Bronchial epithelial cell (primary cell): ENCODE measurements around the gene TRIM21. TPM values are rescaled to one million over a fixed set of nuclear protein-coding genes. Genes with fewer than 3 reads are reported as not detected.
"Not testable (repeated sequence)": the region's sequence is repeated elsewhere in the genome, so short reads cannot be mapped to it uniquely, and the experiment has no call there.

Experiments used
- DNase-seq: peaks from one replicate; pipeline ENCODE4 v3.0.0-alpha.2; 2010; ENCODE audit warnings: low read depth
- FAIRE-seq: peaks from 2 replicates; lab custom pipeline; 2011; peaks lifted over from hg19 to GRCh38; lab: Jason Lieb, UNC
- H3K27me3 ChIP-seq: 2 replicates; pipeline ENCODE4 v1.5.1; 2011; ENCODE audit warnings: low read length; ENCODE audit not compliant: control insufficient read depth, insufficient read depth
- H3K36me3 ChIP-seq: 2 replicates; pipeline ENCODE4 v1.5.1; 2011; ENCODE audit warnings: low read length; ENCODE audit not compliant: control insufficient read depth, insufficient read depth
- H3K4me3 ChIP-seq: 2 replicates; pipeline ENCODE4 v1.5.1; 2011; ENCODE audit warnings: mild to moderate bottlenecking, low read depth, low read length, control low read depth
- total RNA-seq: library from RNA; depleted of rRNA; stranded (reverse); fragments of >200 nt; gene quantifications from 2 replicates; pipeline ENCODE4 v1.2.1, GENCODE V29; 2014
- TF ChIP-seq, protein P1 (sequence below): IDR thresholded peaks from 2 replicates; pipeline ENCODE4 v1.5.1; 2011; ENCODE audit warnings: mild to moderate bottlenecking, moderate library complexity, low read length, control low read depth, inconsistent platforms; ENCODE audit not compliant: insufficient read depth, severe bottlenecking

The TRIM21 gene
- total RNA-seq, 1 donor from 2014 or later = 9.7 TPM

DNA sequence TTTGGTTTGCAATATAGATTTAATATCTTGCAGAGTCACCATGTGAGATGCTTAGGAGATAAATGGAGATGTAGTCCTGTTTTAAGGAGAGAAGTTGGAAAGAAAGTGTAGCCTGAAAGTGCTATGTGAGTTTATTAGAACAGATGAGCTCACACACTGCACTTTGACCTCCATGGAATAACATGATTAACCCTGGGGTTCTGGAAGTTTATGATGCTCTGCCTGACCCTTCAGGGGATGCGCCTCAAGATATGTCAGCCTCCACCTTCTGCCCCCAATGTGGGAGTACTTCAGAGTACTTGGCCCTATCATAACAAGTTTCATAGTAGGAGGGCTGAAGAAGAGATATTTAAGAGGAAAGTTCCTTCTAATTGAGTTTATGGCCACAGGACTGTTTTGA is 23.3 kb upstream of the TRIM21 start:
- no peaks in the 10 kb centered on the region for H3K27me3 ChIP-seq
- H3K36me3 ChIP-seq = no peaks in the 10 kb centered on the region
- TF ChIP-seq, protein P1, sequence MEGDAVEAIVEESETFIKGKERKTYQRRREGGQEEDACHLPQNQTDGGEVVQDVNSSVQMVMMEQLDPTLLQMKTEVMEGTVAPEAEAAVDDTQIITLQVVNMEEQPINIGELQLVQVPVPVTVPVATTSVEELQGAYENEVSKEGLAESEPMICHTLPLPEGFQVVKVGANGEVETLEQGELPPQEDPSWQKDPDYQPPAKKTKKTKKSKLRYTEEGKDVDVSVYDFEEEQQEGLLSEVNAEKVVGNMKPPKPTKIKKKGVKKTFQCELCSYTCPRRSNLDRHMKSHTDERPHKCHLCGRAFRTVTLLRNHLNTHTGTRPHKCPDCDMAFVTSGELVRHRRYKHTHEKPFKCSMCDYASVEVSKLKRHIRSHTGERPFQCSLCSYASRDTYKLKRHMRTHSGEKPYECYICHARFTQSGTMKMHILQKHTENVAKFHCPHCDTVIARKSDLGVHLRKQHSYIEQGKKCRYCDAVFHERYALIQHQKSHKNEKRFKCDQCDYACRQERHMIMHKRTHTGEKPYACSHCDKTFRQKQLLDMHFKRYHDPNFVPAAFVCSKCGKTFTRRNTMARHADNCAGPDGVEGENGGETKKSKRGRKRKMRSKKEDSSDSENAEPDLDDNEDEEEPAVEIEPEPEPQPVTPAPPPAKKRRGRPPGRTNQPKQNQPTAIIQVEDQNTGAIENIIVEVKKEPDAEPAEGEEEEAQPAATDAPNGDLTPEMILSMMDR = no peak
- no peak for DNase-seq
- FAIRE-seq = no peak
- H3K4me3 ChIP-seq = no peak overlapping the region

- FAIRE-seq (no peak), DNase-seq (no peak)
- Histone ChIP-seq H3K27me3 (no peaks in the 10 kb centered on the region), H3K4me3 (no peak overlapping the region), H3K36me3 (no peaks in the 10 kb centered on the region)
- TF ChIP-seq, protein P1 = no peak
Observed at GRCh38 chr11:4416306-4416705, 22.8 kb upstream of the TRIM21 start.

DNA sequence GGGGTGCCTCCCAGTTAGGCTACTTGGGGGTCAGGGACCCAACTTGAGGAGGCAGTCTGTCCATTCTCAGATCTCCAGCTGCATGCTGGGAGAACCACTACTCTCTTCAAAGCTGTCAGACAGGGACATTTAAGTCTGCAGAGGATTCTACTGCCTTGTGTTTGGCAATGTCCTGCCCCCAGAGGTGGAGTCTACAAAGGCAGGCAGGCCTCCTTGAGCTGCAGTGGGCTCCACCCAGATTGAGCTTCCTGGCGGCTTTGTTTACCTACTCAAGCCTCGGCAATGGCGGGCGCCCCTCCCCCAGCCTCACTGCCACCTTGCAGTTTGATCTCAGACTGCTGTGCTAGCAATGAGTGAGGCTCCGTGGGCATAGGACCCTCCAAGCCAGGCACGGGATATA is 12.7 kb upstream of the TRIM21 start:
- H3K36me3 ChIP-seq, DNase-seq, H3K4me3 ChIP-seq, H3K27me3 ChIP-seq, FAIRE-seq: not testable (repeated sequence)

- Histone ChIP-seq H3K36me3 (peaks cover 8% of the 10 kb centered on the region), H3K27me3 (no peaks in the 10 kb centered on the region), H3K4me3 (no peak overlapping the region)
- no peak for FAIRE-seq
- TF ChIP-seq, protein P1 = no peak
- DNase-seq = peak; percentile 1
Observed at GRCh38 chr11:4393858-4394223, 339 bp upstream of the TRIM21 start.

DNA sequence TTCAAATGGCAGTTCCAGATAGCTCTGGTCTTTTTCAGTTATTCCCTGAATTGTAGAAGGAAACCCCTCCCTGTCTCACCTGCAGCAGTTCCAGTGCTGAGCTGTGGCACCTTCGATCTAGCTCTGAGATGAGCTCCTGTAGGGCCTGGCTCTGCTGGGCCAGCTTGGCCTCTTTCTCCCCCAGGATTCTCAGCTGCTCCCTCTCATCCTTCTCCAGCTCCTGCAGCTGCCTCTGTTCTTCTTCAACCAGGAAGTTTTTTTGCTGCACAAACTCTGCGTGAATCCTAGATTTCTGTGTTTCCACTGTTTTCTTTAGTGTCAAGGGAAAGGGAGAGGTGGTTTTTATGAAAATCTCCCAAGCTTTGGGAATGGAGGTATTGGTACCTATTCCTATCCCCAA is 5.3 kb downstream of the TRIM21 start:
- H3K36me3 ChIP-seq = peaks cover 12% of the 10 kb centered on the region
- FAIRE-seq (no peak), DNase-seq (no peak)

DNA sequence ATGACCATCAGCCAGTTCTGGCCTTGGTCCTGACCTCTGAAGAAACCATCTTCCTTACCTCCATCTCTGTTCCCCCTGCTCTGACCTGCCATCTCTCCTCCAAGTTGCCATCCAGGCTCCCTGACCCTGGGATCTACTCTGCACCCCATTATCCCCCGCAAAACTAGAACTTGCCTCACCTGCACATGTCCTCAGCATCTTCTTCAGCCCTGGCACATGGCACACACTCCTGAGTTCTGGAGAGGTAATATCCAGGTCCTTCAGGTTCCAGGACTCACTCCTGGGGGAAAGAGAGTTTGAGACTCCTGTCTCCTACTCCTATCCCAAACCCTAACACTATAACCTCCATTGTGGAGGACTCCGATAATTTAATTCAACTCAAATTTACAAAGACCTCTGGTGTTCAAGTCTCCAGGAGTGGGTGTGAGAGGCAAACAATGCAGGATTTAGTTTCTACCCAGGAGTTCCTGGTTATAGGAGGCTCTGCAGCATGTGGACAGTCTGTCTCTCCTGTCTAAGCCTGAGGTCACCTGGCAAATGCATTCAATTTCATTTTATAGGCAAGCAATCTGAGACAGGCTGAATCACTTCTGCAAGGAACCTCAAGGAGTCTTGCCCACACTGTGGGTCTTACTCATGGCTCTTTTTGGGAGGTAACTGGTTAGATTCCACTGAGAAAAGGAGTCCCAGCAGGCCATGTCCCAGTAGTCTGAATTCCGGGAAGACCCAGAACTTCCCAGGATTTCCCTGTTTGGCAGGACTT is 7.3 kb downstream of the TRIM21 start:
- peaks cover 12% of the 10 kb centered on the region for H3K36me3 ChIP-seq
- TF ChIP-seq, protein P1 = no peak
- FAIRE-seq = peak; percentile 68

More for the DNA sequence above, 5.3 kb downstream of the TRIM21 start:
- TF ChIP-seq, protein P1 = no peak
- H3K27me3 ChIP-seq = no peaks in the 10 kb centered on the region
- no peak overlapping the region for H3K4me3 ChIP-seq

More for the DNA sequence above, 7.3 kb downstream of the TRIM21 start:
- Histone ChIP-seq H3K4me3 (no peak overlapping the region), H3K27me3 (no peaks in the 10 kb centered on the region)
- DNase-seq = no peak
